GM18951 (cell line): ENCODE data around the gene IL13.
A peak's percentile ranks its signal among the peaks of the same experiment; 100 is the strongest.

Experiments
- POLR2A ChIP-seq: IDR thresholded peaks from 4 replicates; pipeline ENCODE4 v1.6.1; 2011; ENCODE audit warnings: mild to moderate bottlenecking; ENCODE audit not compliant: insufficient read length, insufficient read depth; ENCODE audit errors: extremely low read depth
- in situ Hi-C: fragments of 300-500 bp; cut with MboI; formaldehyde crosslinking; loops from one replicate; pipeline ENCODE4 v1.12.0; 2022; ENCODE audit warnings: low sequenced_read_pairs, mixed read lengths, inconsistent platforms; ENCODE audit not compliant: unreplicated experiment

Gene IL13

GRCh38 chr5:132669455-132669820 lies 11.5 kb downstream of the IL13 start:
- in situ Hi-C loops = no loop called here
- TF ChIP-seq POLR2A = no peak

- no peak for TF ChIP-seq POLR2A
- in situ Hi-C loops = no loop called here
Measured at GRCh38 chr5:132669966-132670882, 12.3 kb downstream of the IL13 start.

DNA sequence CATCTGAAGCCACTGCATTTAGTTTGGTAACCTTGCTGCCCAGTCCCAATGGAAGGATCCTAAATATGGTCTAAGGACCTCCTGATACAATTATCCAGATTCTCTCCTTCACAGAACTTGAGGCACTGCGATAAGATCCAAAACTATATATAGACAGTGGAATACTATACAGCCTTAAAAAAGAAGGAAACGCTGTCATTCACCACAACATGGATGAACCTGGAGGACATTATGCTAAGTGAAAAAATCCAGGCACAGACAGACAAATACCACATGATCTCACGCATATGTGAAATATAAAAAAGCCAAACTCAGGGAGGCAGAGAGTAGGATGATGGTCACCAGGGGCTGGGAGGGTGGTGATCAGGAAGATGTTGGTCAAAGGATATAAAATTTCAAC lies 13.0 kb downstream of the IL13 start:
- TF ChIP-seq POLR2A = no peak

DNA sequence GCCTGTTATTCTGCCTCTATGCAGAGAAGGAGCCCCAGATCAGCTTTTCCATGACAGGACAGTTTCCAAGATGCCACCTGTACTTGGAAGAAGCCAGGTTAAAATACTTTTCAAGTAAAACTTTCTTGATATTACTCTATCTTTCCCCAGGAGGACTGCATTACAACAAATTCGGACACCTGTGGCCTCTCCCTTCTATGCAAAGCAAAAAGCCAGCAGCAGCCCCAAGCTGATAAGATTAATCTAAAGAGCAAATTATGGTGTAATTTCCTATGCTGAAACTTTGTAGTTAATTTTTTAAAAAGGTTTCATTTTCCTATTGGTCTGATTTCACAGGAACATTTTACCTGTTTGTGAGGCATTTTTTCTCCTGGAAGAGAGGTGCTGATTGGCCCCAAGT lies 15.5 kb downstream of the IL13 start:
- TF ChIP-seq POLR2A = no peak
- in situ Hi-C loops = no loop called here

More for the DNA sequence above, 13.0 kb downstream of the IL13 start:
- in situ Hi-C loops = no loop called here

GRCh38 chr5:132673939-132674630 lies 16.1 kb downstream of the IL13 start, which contains the start of gene IL4:
Gene IL4, plus strand, starts transcription at chr5:132673989. Its CDS starts 62 bp downstream, at chr5:132674051.
- in situ Hi-C loops = no loop called here
- no peak for TF ChIP-seq POLR2A

DNA sequence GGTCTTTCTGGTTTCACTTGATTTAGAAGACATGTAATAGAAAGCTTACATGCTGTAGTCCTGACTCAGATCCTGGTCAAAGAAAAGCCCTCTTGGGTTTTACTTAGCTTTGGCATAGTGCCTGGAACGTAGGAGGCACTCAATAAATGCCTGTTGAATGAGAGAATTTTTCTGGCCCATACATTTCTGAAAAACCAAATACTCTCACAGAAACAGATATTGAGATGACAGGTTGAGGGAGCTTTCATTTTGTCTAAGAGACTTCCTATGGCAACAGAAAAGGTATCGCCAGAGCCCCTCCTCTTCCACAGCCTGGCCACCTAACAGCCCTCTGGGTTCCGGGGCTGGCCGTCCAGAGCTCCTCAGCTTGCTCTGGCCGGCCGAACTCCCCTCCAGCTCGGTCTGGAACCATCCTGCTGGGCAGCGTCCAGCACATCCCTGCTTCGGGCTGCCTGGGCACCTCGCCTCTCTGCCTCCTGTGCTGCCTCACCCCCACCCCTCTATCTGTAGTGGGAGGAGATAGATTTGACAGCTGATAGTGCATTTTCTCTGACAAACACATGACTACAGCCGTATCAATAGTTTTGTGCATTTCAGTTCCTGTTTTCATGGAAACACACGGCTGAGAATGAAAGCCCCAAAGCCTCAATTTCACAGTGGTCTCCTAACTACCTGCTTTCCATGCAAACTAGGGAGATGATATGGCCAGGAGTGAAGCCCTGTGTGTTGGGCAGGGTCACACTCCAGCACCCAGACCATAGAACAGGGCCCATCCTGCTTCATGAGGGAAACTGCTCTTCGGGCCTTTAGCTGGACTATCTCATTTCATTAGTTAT lies 16.9 kb downstream of the IL13 start:
- peak; percentile 57 for TF ChIP-seq POLR2A
- in situ Hi-C loops = loop anchor here (25.0 kb wide), 1 partner anchor 1162 kb away; no protein-coding TSS in a partner anchor

- TF ChIP-seq POLR2A = no peak
- in situ Hi-C loops = loop anchor here (25.0 kb wide), 1 partner anchor 1161 kb away; no protein-coding TSS in a partner anchor
Measured at GRCh38 chr5:132675936-132676689, 18.1 kb downstream of the IL13 start.

- TF ChIP-seq POLR2A = no peak
Measured at GRCh38 chr5:132677191-132677590, 19.2 kb downstream of the IL13 start.

DNA sequence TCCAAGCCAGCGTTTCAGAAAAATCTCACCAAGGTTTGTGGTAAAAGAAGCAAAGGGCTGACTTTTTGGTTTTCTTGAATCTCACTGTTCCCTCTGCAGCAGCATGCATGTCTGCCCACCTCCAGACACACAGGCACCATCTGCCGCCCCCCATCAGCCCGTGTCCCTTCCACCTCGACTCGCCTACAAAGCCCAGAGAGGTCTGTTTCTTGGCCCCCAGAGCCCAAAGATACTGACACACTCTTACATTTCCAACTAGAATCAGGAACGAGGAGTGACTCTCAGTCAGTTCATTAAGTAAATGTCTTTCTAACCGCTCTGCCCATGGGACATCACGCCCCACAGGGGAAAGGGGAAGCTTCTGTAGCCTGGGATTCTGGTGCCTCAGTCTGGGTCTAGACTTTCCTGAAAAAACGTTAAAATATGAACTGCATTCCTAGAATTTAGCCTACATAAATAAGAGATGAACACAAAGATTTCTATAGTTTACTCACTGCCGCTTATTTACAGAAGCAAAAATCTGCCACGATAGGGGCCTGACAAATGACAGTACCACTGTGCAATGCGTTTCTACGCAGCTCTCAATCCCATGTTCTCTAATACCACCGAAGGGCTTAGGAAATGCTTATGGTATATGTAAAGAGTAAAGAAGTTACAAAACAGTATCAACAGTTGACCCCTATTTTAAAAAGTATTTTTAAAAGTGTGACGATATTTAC lies 19.9 kb downstream of the IL13 start:
- in situ Hi-C loops = loop anchor here (25.0 kb wide), 1 partner anchor 1159 kb away; no protein-coding TSS in a partner anchor
- no peak for TF ChIP-seq POLR2A

More at GRCh38 chr5:132677191-132677590, 19.2 kb downstream of the IL13 start:
- in situ Hi-C loops = loop anchor here (25.0 kb wide), 1 partner anchor 1160 kb away; no protein-coding TSS in a partner anchor

DNA sequence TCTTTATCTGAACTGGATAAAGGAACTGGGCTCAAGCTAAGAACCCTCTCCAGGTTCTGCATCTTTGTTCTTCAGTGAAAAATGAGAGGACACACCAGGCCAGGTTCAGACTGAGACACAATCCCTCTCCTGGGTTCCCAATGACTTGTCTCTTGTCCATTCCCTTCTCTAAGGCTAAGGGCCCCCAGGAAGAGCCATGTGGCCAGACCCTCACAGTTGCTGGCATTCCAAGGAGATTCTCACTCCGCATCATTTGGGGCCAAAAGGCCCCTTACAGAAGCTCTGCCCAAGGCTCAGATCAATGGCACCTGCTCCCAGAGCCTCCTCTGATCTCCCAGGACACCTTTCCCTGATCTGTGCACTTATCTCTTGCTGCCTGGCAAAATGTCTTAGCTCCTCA lies 20.8 kb downstream of the IL13 start:
- in situ Hi-C loops = loop anchor here (25.0 kb wide), 1 partner anchor 1159 kb away; no protein-coding TSS in a partner anchor
- no peak for TF ChIP-seq POLR2A

- in situ Hi-C loops = loop anchor here (25.0 kb wide), 1 partner anchor 1158 kb away; no protein-coding TSS in a partner anchor
- no peak for TF ChIP-seq POLR2A
Measured at GRCh38 chr5:132679166-132679565, 21.2 kb downstream of the IL13 start.
